BE2C (cell line): ENCODE measurements around the gene ACP3.

Source experiments
- DNase-seq: peaks from one replicate; pipeline ENCODE4 v3.0.0-alpha.2; 2020
- H3K27me3 ChIP-seq: fragments of 250-450 bp; sonication (Bioruptor Pico); 2 replicates; pipeline ENCODE4 v1.5.1; 2020; ENCODE audit warnings: mild to moderate bottlenecking
- H3K36me3 ChIP-seq: fragments of 250-450 bp; sonication (Bioruptor Pico); 2 replicates; pipeline ENCODE4 v1.5.1; 2020; ENCODE audit warnings: mild to moderate bottlenecking
- H3K4me1 ChIP-seq: fragments of 250-450 bp; sonication (Bioruptor Pico); 2 replicates; pipeline ENCODE4 v1.5.1; 2020
- H3K4me3 ChIP-seq: 2 replicates; pipeline ENCODE4 v1.5.1; 2011; ENCODE audit warnings: low read depth, low read length
- H3K9me3 ChIP-seq: fragments of 250-450 bp; sonication (Bioruptor Pico); 2 replicates; pipeline ENCODE4 v1.5.1; 2020
- CTCF ChIP-seq: IDR thresholded peaks from 2 replicates; pipeline ENCODE4 v1.5.1; 2012; ENCODE audit warnings: mild to moderate bottlenecking, low read depth, low read length

The ACP3 gene

GRCh38 chr3:132283916-132284405 is 33.2 kb upstream of the ACP3 start:
- H3K4me3 ChIP-seq = no peak overlapping the region
- H3K9me3 ChIP-seq = no peaks in the 10 kb centered on the region; the same call in 1 of the 2 replicates
- H3K27me3 ChIP-seq = peaks cover 4% of the 10 kb centered on the region
- no peaks in the 10 kb centered on the region for H3K36me3 ChIP-seq
- no peak for DNase-seq
- H3K4me1 ChIP-seq = no peaks in the 10 kb centered on the region
- no peak for TF ChIP-seq CTCF

GRCh38 chr3:132284781-132285619 is 32.2 kb upstream of the ACP3 start:
- DNase-seq = peak; percentile 11
- Histone ChIP-seq H3K4me3 (no peak overlapping the region), H3K27me3 (peaks cover 4% of the 10 kb centered on the region), H3K36me3 (no peaks in the 10 kb centered on the region), H3K4me1 (no peaks in the 10 kb centered on the region), H3K9me3 (no peaks in the 10 kb centered on the region; the same call in 1 of the 2 replicates)
- peak; percentile 30; the same call in 1 of the 2 replicates for TF ChIP-seq CTCF

GRCh38 chr3:132285620-132285945 is 31.6 kb upstream of the ACP3 start:
- DNase-seq = no peak
- H3K4me3 ChIP-seq = no peak overlapping the region

GRCh38 chr3:132286035-132286434 is 31.2 kb upstream of the ACP3 start:
- Histone ChIP-seq H3K4me1 (no peaks in the 10 kb centered on the region), H3K9me3 (no peaks in the 10 kb centered on the region; the same call in 1 of the 2 replicates), H3K27me3 (peaks cover 4% of the 10 kb centered on the region), H3K4me3 (no peak overlapping the region), H3K36me3 (no peaks in the 10 kb centered on the region)
- DNase-seq = no peak
- no peak for TF ChIP-seq CTCF

More at GRCh38 chr3:132285620-132285945, 31.6 kb upstream of the ACP3 start:
- Histone ChIP-seq H3K4me1 (no peaks in the 10 kb centered on the region), H3K36me3 (no peaks in the 10 kb centered on the region), H3K9me3 (no peaks in the 10 kb centered on the region; the same call in 1 of the 2 replicates), H3K27me3 (peaks cover 4% of the 10 kb centered on the region)
- TF ChIP-seq CTCF = no peak

GRCh38 chr3:132288357-132288756 is 28.9 kb upstream of the ACP3 start:
- Histone ChIP-seq H3K4me3 (no peak overlapping the region), H3K4me1 (no peaks in the 10 kb centered on the region), H3K36me3 (no peaks in the 10 kb centered on the region), H3K9me3 (no peaks in the 10 kb centered on the region; the same call in 1 of the 2 replicates), H3K27me3 (no peaks in the 10 kb centered on the region)
- no peak for DNase-seq
- no peak for TF ChIP-seq CTCF

- DNase-seq = no peak
- TF ChIP-seq CTCF = no peak
- Histone ChIP-seq H3K27me3 (no peaks in the 10 kb centered on the region), H3K36me3 (no peaks in the 10 kb centered on the region), H3K4me3 (no peak overlapping the region), H3K9me3 (no peaks in the 10 kb centered on the region; the same call in 1 of the 2 replicates), H3K4me1 (no peaks in the 10 kb centered on the region)
These were observed 27.9 kb upstream of the ACP3 start for GRCh38 chr3:132289316-132289715.
